Thoracic aorta (tissue), 2 donors: ENCODE data around the gene YKT6. TPM values are rescaled to one million over a fixed set of nuclear protein-coding genes. Genes with fewer than 3 reads are reported as not detected.

Source experiments
- ATAC-seq: fragments of 150-250 bp; one replicate; pipeline ENCODE4 v1.8.0; 2017; ENCODE audit warnings: low read depth; ENCODE audit not compliant: insufficient number of reproducible peaks, low FRiP score
- DNase-seq: peaks from one replicate; pipeline ENCODE4 v3.0.0-alpha.2; 2020; ENCODE audit warnings: low spot score
- H3K27ac ChIP-seq, 2 donors: fragments of 200-600 bp; sonication (generic); 1 replicate in 1 of 2; 2 replicates in 1 of 2; pipeline ENCODE4 v1.5.1; 2016; ENCODE audit warnings: mild to moderate bottlenecking in 2 of 2, moderate library complexity in 2 of 2
- H3K27me3 ChIP-seq: fragments of 200-600 bp; sonication (generic); replicated peaks from 2 replicates; pipeline ENCODE4 v1.6.0; 2016; ENCODE audit warnings: mild to moderate bottlenecking; ENCODE audit not compliant: insufficient read depth
- H3K36me3 ChIP-seq: fragments of 200-600 bp; sonication (generic); one replicate; pipeline ENCODE4 v1.5.1; 2016
- H3K4me1 ChIP-seq, 2 donors: fragments of 200-600 bp; sonication (generic); 1 replicate in 1 of 2; 2 replicates in 1 of 2; pipeline versions ENCODE4 v1.5.1 to v1.6.0; 2016; ENCODE audit warnings: low read depth in 2 of 2, mild to moderate bottlenecking in 1 of 2; ENCODE audit not compliant: control insufficient read depth in 1 of 2
- H3K4me3 ChIP-seq: fragments of 200-600 bp; sonication (generic); 2 replicates; pipeline ENCODE4 v1.5.1; 2016; ENCODE audit warnings: mild to moderate bottlenecking
- H3K9me3 ChIP-seq: fragments of 200-600 bp; sonication (generic); 2 replicates; pipeline ENCODE4 v1.5.1; 2016
- CTCF ChIP-seq: fragments of 200-600 bp; sonication (generic); IDR thresholded peaks from one replicate; pipeline ENCODE4 v1.5.1; 2019; ENCODE audit warnings: antibody characterized with exemption
- total RNA-seq, 2 donors: library from RNA; depleted of rRNA; stranded (reverse); fragments of >200 nt; gene quantifications; one replicate each; pipeline versions ENCODE4 v1.1.0 to v1.2.3, GENCODE V29; 2016

YKT6 gene
- total RNA-seq, 2 donors from 2014 or later = 62.0 to 69.6 TPM

- H3K36me3 ChIP-seq = no peaks in the 10 kb centered on the region
- H3K27ac ChIP-seq = no peak overlapping the region
- no peaks in the 10 kb centered on the region for H3K9me3 ChIP-seq
- ATAC-seq (no peak), DNase-seq (no peak)
- no peaks in the 10 kb centered on the region for H3K27me3 ChIP-seq
- no peak for TF ChIP-seq CTCF
- no peaks in the 10 kb centered on the region for H3K4me1 ChIP-seq
- H3K4me3 ChIP-seq = no peak overlapping the region
These were observed 42.5 kb upstream of the YKT6 start for GRCh38 chr7:44158096-44158872.

- Histone ChIP-seq H3K9me3 (no peaks in the 10 kb centered on the region), H3K4me1 (no peaks in the 10 kb centered on the region), H3K27ac (no peak overlapping the region), H3K4me3 (no peak overlapping the region), H3K27me3 (no peaks in the 10 kb centered on the region), H3K36me3 (no peaks in the 10 kb centered on the region)
- TF ChIP-seq CTCF = no peak
- DNase-seq (no peak), ATAC-seq (no peak)
These were observed 41.7 kb upstream of the YKT6 start for GRCh38 chr7:44158873-44159631.

- Histone ChIP-seq H3K36me3 (no peaks in the 10 kb centered on the region), H3K4me3 (no peak overlapping the region), H3K27me3 (no peaks in the 10 kb centered on the region), H3K9me3 (no peaks in the 10 kb centered on the region), H3K27ac (no peak overlapping the region), H3K4me1 (no peaks in the 10 kb centered on the region)
- ATAC-seq (no peak), DNase-seq (no peak)
- TF ChIP-seq CTCF = no peak
These were observed 40.8 kb upstream of the YKT6 start for GRCh38 chr7:44159824-44160630.

GRCh38 chr7:44161371-44161770 is 39.4 kb upstream of the YKT6 start:
- DNase-seq (no peak), ATAC-seq (no peak)
- no peak overlapping the region for H3K27ac ChIP-seq
- no peaks in the 10 kb centered on the region for H3K36me3 ChIP-seq
- H3K4me1 ChIP-seq = no peaks in the 10 kb centered on the region
- no peaks in the 10 kb centered on the region for H3K27me3 ChIP-seq
- no peaks in the 10 kb centered on the region for H3K9me3 ChIP-seq
- H3K4me3 ChIP-seq = no peak overlapping the region
- TF ChIP-seq CTCF = no peak

GRCh38 chr7:44162179-44162578 is 38.6 kb upstream of the YKT6 start:
- Histone ChIP-seq H3K36me3 (no peaks in the 10 kb centered on the region), H3K27ac (no peak overlapping the region), H3K4me1 (no peaks in the 10 kb centered on the region), H3K4me3 (no peak overlapping the region), H3K27me3 (no peaks in the 10 kb centered on the region), H3K9me3 (no peaks in the 10 kb centered on the region)
- DNase-seq = no peak
- no peak for TF ChIP-seq CTCF
- ATAC-seq = no peak
